Lung microvascular endothelial cell (primary cell): ENCODE results near the gene IFNG-AS1. TPM values are rescaled to one million over a fixed set of nuclear protein-coding genes. Genes with fewer than 3 reads are reported as not detected.

Source experiments
- DNase-seq, 2 donors: peaks; one replicate each; pipeline versions ENCODE4 v3.0.0 to v3.0.0-alpha.2; 2010; ENCODE audit warnings: low read depth in 2 of 2
- total RNA-seq: library from RNA; depleted of rRNA; stranded (reverse); fragments of >200 nt; gene quantifications from 2 replicates; pipeline ENCODE4 v1.2.1, GENCODE V29; 2014

IFNG-AS1 gene
- total RNA-seq, 1 donor from 2014 or later: not detected

DNA sequence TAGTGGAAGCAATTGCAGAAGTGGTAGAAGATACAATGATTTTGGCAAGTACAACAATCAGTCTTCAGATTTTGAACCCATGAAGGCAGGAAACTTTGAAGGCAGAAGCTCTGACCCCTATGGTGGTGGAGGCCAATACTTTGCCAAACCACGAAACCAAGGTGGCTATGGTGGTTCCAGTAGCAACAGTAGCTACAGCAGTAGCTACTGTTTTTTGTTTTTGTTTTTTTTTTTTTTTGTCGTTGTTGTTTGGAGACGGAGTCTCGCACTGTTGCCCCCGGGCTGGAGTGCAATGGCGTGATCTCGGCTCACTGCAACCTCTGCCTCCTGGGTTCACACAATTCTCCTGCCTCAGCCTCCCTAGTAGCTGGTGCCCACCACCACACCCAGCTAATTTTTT lies 47.4 kb downstream of the IFNG-AS1 start:
- no peak for DNase-seq

GRCh38 chr12:68037616-68038255 lies 48.5 kb downstream of the IFNG-AS1 start:
- no peak for DNase-seq

- DNase-seq: no peak
Observed at GRCh38 chr12:68038650-68039049, 49.4 kb downstream of the IFNG-AS1 start.

- peak; percentile 76 to 80 for DNase-seq
Observed at GRCh38 chr12:68040450-68041075, 51.3 kb downstream of the IFNG-AS1 start.

- DNase-seq: peak; percentile 4 to 14
Observed at GRCh38 chr12:68042212-68042699, 53.0 kb downstream of the IFNG-AS1 start.

DNA sequence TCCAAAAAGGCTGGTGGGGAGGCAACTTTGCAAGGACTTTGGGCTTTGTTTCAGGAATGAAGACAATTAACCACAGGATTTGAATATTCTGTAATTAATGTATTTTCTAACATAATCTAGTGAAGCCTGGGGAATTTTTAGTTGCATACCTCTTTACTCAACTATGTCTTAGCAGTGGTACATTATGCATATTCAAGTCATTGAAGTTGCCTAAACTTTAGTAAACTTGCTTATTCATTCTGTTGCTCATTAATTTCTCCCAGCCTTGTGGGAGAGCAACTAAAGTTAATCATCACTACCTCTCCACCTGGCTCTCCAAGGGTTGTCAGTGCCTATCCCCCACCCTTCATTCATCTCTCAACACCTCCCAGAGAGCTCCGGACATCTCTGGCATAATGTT lies 54.2 kb downstream of the IFNG-AS1 start:
- DNase-seq: no peak

- DNase-seq: no peak
Observed at GRCh38 chr12:68048648-68049297, 59.5 kb downstream of the IFNG-AS1 start.

DNA sequence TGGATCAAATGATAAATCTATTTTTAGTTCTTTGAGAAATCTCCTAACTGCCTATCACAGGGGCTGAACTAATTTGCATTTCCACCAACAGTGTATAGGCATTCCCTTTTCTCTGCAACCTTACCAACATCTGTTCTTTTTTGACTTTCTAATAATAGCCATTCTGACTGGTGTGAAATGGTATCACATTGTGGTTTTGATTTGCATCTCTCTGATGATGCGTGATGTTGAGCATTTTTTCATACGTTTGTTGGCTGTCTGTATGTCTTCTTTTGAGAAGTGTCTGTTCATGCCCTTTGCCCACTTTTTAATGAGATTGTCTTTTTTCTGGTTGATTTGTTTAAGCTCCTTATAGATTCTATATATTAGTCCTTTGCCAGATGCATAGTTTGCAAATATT lies 67.1 kb downstream of the IFNG-AS1 start:
- DNase-seq: no peak

DNA sequence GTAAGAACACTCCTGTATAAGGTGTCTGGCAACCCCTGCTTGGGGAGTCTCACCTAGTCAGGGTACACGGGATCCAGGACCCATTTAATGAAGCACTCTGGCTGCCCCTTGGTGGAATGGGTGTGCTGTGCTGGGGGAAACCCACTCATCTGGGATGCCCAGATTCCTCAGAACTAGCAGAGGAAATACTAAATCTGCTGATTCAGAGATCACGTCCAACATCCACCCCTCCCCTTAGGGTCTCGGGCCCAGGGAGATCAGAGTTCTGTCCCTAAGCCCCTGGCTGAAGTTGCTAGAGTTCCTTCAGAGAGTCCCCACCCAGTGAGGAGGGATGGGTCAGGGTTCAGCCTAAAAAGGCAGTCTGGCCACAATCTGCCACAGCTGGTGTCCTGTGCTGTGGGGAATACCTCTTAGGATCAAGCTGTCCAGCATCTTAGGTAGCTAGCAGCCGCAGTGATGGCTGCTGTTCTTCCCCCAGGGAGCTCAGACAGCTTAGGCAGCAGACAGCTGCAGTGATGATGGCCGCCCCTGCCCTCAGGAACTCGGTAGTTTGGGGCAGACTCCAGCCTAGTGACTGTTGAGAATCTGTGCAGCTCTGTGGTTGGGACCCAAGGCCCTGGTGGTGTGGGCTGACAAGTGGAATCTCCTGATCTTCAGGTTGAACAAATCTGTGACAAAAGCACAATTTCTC lies 74.8 kb downstream of the IFNG-AS1 start:
- no peak for DNase-seq

DNA sequence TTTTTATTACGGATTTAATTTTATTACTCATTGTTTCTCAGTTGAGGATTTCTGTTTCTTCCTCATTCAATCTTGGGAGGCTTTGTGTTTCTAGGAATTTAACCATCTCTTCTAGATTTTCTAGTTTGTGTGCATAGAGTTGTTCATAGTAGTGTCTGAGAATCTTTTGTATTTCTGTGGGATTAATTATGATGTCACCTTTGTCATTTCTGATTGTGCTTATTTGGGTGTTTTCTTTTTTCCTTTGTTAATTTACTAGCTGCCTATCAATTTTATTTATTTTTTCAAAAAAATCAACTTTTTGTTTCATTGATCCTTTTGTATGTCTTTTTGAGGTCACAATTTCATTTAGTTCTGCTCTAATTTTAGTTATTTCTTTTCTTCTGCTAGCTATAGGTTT lies 75.9 kb downstream of the IFNG-AS1 start:
- no peak for DNase-seq

DNA sequence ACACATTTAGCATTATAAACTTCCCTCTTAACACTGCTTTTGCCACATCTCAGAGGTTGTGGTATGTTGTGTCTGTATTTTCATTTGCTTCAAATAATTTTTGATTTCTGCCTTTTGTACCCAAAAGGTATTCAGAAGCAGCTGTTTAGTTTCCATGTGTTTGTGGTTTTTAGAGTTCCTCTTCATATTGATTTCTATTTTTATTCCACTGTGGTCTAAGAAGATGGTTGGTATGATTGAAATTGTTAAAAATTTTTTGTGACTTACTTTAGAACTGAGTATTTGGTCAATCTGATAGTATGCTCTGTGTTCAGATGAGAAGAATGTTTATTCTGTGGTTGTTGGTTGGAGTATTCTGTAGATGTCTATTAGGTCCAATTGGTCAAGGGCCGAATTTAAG lies 76.4 kb downstream of the IFNG-AS1 start:
- DNase-seq: no peak

DNA sequence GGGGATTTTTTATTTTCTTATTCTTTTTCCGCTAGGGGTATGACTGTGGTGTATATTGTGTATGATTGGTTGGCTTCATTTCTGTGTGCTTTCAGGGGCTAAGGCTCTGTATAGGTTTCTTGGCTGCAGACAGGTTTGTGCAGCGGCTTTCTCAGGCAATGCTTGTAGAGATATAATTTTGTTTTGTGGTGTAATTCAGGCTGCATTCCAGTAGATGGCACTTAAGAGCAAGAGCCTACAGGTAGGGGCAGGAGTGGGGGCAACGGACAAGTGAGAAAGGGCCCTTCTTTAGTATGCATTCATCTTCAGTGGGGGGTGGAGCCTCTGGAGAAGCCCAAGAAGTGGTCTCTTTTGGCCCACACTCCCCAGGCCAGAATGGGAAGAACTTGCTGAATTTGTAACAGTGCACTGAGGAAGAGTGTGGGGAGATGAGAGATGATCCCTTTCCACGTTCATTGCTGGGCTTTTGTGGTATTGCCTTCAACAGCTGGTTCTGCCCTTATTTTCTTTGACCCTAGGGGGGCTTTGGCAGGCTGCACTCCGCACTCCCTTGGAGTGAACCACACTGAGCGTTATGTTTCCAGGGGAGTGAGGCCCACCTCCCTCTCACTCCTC lies 78.6 kb downstream of the IFNG-AS1 start:
- peak; percentile 5 to 8 for DNase-seq

GRCh38 chr12:68069275-68069674 lies 80.0 kb downstream of the IFNG-AS1 start:
- DNase-seq: no peak

Other genes with a start within 250 kb of the IFNG-AS1 start
- not detected in 2 replicates for gene IFNG, start 170.3 kb downstream of the IFNG-AS1 start, total RNA-seq
- not detected in 2 replicates for gene IL26, start 236.4 kb downstream of the IFNG-AS1 start, total RNA-seq